ENCODE measurements around the gene KIAA1755.

DNA sequence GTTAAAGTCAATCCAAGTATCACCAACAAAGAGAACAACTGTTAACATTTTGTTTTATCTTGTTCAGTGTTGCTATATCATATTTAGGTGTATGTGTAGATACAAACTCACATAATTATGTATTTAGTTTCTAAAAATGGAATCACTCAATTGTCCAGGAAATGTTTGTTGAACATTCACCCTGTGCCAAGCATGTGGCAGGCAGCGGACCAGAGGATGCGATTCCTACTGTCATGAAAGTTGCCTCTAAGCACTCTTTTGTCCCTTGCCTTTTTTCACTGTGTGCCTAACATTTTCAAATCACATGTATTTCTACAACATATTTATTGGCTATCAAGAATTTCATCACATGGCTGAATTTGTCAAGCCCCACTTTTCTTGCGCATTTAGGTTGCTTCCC lies 78.6 kb downstream of the KIAA1755 start:
- TF ChIP-seq, protein P1, sequence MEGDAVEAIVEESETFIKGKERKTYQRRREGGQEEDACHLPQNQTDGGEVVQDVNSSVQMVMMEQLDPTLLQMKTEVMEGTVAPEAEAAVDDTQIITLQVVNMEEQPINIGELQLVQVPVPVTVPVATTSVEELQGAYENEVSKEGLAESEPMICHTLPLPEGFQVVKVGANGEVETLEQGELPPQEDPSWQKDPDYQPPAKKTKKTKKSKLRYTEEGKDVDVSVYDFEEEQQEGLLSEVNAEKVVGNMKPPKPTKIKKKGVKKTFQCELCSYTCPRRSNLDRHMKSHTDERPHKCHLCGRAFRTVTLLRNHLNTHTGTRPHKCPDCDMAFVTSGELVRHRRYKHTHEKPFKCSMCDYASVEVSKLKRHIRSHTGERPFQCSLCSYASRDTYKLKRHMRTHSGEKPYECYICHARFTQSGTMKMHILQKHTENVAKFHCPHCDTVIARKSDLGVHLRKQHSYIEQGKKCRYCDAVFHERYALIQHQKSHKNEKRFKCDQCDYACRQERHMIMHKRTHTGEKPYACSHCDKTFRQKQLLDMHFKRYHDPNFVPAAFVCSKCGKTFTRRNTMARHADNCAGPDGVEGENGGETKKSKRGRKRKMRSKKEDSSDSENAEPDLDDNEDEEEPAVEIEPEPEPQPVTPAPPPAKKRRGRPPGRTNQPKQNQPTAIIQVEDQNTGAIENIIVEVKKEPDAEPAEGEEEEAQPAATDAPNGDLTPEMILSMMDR (conservative IDR thresholded peaks at IDR 0.05; ENCODE audit: low read depth, low read length) = no peak
- TF ChIP-seq EZH2 (IDR thresholded peaks at IDR 0.05; ENCODE audit: borderline replicate concordance, low read depth, low read length, poor library complexity, severe bottlenecking) = no peak
